ENCODE data around the gene PLEK. TPM values are rescaled to one million over a fixed set of nuclear protein-coding genes. Genes with fewer than 3 reads are reported as not detected.
A peak's percentile ranks its signal among the peaks of the same experiment; 100 is the strongest.

Gene PLEK
- polyA plus RNA-seq, 1 of the 3 experiments (the other 2 are of a cell fraction) = 0.02 TPM

DNA sequence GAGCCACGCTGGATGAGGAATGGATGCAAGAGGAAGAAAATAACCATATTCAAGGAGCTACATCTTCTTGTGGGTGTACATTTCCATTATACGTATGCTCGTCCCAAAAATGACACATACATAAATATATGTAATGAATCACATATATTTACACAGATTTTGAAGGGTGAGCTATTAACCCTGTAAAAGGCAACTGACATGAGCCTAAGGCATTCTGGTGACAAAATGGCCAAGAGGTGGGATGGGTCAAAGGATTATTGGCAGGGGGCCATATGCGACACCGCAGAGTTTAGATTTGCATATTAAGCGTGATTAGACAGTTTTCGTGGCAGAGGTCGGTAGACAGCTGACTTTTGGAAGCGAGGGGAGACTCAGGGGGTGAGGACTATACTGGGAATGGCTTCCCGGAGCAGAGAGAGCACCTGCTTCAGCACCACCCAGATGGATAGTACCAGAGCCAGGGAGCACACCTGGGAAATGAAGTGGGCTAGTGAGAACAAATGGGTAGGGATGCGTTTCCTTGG is 44.9 kb upstream of the PLEK start:
- peak; percentile 55 for DNase-seq
- Histone ChIP-seq H3K36me3 (replicated peaks in 1 of 2; ENCODE audit: control insufficient read depth in 1 of 2, insufficient read depth in 2 of 2, low read length in 1 of 2) (peaks cover 15 to 20% of the 10 kb centered on the region in 2 experiments), H3K9ac (peak overlapping the region; percentile 97; the same call in 1 of the 2 replicates), H3K9me2 (no peaks in the 10 kb centered on the region), H3K27me3 (ENCODE audit: insufficient read depth) (no peaks in the 10 kb centered on the region), H2AFZ (ENCODE audit: low read depth) (peak overlapping the region; percentile 90), H3K79me2 (ENCODE audit: insufficient read depth) (peaks cover 49% of the 10 kb centered on the region), H3F3A (replicated peaks; ENCODE audit: insufficient read depth) (peaks cover 5% of the 10 kb centered on the region), H3K4me2 (peak overlapping the region; percentile 88), H3K9me3 (no peaks in the 10 kb centered on the region), H3K27ac (ENCODE audit: low read depth in 2 of 2, low read length in 1 of 2) (peak overlapping the region; percentile 89 to 97), H3K4me1 (ENCODE audit: control insufficient read depth in 1 of 2, insufficient read depth in 2 of 2, low read depth in 1 of 2, low read length in 1 of 2) (peaks cover 7 to 11% of the 10 kb centered on the region in 2 experiments; a peak in 3 of 4 replicates), H3K4me3 (ENCODE audit: low read depth in 2 of 2, low read length in 1 of 2) (peak overlapping the region; percentile 91 to 94), H4K20me1 (ENCODE audit: insufficient read depth) (no peaks in the 10 kb centered on the region)
- ChIA-PET CTCF (interaction anchor here (0.8 to 2.4 kb wide), 11 partner anchors 10 to 143 kb away, joined by 3 to 13 read pairs (median 4); no protein-coding TSS in a partner anchor), POLR2A (interaction anchor here (0.8 to 1.8 kb wide), 9 partner anchors 10 to 257 kb away, joined by 3 to 8 read pairs (median 4); partner anchors contain the start of genes C1D, PNO1 and PPP3R1)
- 9% methylated on average over 11 of the region's 11 CpGs for WGBS (ENCODE audit: low lambda C conversion rate)
- TF ChIP-seq MXI1 (IDR thresholded peaks at IDR 0.05; ENCODE audit: low read depth, low read length) (peak; percentile 93; the same call in 1 of the 2 replicates), FOXM1 (IDR thresholded peaks at IDR 0.05; ENCODE audit: low read depth) (no peak), ELF1 (IDR thresholded peaks at IDR 0.05) (no peak)
- TF ChIP-seq, protein P1, sequence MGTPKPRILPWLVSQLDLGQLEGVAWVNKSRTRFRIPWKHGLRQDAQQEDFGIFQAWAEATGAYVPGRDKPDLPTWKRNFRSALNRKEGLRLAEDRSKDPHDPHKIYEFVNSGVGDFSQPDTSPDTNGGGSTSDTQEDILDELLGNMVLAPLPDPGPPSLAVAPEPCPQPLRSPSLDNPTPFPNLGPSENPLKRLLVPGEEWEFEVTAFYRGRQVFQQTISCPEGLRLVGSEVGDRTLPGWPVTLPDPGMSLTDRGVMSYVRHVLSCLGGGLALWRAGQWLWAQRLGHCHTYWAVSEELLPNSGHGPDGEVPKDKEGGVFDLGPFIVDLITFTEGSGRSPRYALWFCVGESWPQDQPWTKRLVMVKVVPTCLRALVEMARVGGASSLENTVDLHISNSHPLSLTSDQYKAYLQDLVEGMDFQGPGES (IDR thresholded peaks at IDR 0.05; ENCODE audit: low read depth, low read length) = no peak
- TF ChIP-seq, protein P2, sequence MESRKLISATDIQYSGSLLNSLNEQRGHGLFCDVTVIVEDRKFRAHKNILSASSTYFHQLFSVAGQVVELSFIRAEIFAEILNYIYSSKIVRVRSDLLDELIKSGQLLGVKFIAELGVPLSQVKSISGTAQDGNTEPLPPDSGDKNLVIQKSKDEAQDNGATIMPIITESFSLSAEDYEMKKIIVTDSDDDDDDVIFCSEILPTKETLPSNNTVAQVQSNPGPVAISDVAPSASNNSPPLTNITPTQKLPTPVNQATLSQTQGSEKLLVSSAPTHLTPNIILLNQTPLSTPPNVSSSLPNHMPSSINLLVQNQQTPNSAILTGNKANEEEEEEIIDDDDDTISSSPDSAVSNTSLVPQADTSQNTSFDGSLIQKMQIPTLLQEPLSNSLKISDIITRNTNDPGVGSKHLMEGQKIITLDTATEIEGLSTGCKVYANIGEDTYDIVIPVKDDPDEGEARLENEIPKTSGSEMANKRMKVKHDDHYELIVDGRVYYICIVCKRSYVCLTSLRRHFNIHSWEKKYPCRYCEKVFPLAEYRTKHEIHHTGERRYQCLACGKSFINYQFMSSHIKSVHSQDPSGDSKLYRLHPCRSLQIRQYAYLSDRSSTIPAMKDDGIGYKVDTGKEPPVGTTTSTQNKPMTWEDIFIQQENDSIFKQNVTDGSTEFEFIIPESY (IDR thresholded peaks at IDR 0.05; ENCODE audit: borderline replicate concordance, low read depth) = no peak
- TF ChIP-seq, protein P3, sequence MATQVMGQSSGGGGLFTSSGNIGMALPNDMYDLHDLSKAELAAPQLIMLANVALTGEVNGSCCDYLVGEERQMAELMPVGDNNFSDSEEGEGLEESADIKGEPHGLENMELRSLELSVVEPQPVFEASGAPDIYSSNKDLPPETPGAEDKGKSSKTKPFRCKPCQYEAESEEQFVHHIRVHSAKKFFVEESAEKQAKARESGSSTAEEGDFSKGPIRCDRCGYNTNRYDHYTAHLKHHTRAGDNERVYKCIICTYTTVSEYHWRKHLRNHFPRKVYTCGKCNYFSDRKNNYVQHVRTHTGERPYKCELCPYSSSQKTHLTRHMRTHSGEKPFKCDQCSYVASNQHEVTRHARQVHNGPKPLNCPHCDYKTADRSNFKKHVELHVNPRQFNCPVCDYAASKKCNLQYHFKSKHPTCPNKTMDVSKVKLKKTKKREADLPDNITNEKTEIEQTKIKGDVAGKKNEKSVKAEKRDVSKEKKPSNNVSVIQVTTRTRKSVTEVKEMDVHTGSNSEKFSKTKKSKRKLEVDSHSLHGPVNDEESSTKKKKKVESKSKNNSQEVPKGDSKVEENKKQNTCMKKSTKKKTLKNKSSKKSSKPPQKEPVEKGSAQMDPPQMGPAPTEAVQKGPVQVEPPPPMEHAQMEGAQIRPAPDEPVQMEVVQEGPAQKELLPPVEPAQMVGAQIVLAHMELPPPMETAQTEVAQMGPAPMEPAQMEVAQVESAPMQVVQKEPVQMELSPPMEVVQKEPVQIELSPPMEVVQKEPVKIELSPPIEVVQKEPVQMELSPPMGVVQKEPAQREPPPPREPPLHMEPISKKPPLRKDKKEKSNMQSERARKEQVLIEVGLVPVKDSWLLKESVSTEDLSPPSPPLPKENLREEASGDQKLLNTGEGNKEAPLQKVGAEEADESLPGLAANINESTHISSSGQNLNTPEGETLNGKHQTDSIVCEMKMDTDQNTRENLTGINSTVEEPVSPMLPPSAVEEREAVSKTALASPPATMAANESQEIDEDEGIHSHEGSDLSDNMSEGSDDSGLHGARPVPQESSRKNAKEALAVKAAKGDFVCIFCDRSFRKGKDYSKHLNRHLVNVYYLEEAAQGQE (IDR thresholded peaks at IDR 0.05; ENCODE audit: low read depth, low read length) = peak; percentile 94
- TF ChIP-seq, protein P4, sequence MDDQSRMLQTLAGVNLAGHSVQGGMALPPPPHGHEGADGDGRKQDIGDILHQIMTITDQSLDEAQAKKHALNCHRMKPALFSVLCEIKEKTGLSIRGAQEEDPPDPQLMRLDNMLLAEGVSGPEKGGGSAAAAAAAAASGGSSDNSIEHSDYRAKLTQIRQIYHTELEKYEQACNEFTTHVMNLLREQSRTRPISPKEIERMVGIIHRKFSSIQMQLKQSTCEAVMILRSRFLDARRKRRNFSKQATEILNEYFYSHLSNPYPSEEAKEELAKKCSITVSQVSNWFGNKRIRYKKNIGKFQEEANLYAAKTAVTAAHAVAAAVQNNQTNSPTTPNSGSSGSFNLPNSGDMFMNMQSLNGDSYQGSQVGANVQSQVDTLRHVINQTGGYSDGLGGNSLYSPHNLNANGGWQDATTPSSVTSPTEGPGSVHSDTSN (IDR thresholded peaks at IDR 0.05) = no peak

All from SK-N-SH (cell line).